ENCODE measurements around the gene RFNG.

Gene RFNG

GRCh38 chr17:82076785-82077591 lies 25.4 kb upstream of the RFNG start:
- Mint-ChIP-seq H3K27me3 (no peaks in the 10 kb centered on the region), H3K36me3 (ENCODE audit: low read depth) (peaks cover 42% of the 10 kb centered on the region), H3K4me3 (no peak overlapping the region), H3K9me3 (no peaks in the 10 kb centered on the region), H3K4me1 (ENCODE audit: low read depth) (peaks cover 2% of the 10 kb centered on the region), H3K27ac (no peak overlapping the region)
- no peak for DNase-seq

- Mint-ChIP-seq H3K9me3 (no peaks in the 10 kb centered on the region), H3K36me3 (ENCODE audit: low read depth) (peaks cover 35% of the 10 kb centered on the region), H3K27ac (no peak overlapping the region), H3K4me3 (no peak overlapping the region), H3K4me1 (ENCODE audit: low read depth) (peaks cover 2% of the 10 kb centered on the region), H3K27me3 (no peaks in the 10 kb centered on the region)
- no peak for DNase-seq
Observed at GRCh38 chr17:82076018-82076784, 24.6 kb upstream of the RFNG start.

- DNase-seq, result no peak
- H3K9me3 Mint-ChIP-seq, result no peaks in the 10 kb centered on the region
- H3K27me3 Mint-ChIP-seq, result no peaks in the 10 kb centered on the region
- peaks cover 2% of the 10 kb centered on the region for H3K4me1 Mint-ChIP-seq (ENCODE audit: low read depth)
- peaks cover 10% of the 10 kb centered on the region for H3K36me3 Mint-ChIP-seq (ENCODE audit: low read depth)
- no peak overlapping the region for H3K4me3 Mint-ChIP-seq
- H3K27ac Mint-ChIP-seq, result peak overlapping the region; percentile 4
Observed at GRCh38 chr17:82073446-82073845, 21.8 kb upstream of the RFNG start.

- Mint-ChIP-seq H3K36me3 (ENCODE audit: low read depth) (peaks cover 5% of the 10 kb centered on the region), H3K27ac (no peak overlapping the region), H3K27me3 (no peaks in the 10 kb centered on the region), H3K9me3 (no peaks in the 10 kb centered on the region), H3K4me3 (no peak overlapping the region), H3K4me1 (ENCODE audit: low read depth) (no peaks in the 10 kb centered on the region)
- DNase-seq, result no peak
Observed at GRCh38 chr17:82072827-82073226, 21.2 kb upstream of the RFNG start.

DNA sequence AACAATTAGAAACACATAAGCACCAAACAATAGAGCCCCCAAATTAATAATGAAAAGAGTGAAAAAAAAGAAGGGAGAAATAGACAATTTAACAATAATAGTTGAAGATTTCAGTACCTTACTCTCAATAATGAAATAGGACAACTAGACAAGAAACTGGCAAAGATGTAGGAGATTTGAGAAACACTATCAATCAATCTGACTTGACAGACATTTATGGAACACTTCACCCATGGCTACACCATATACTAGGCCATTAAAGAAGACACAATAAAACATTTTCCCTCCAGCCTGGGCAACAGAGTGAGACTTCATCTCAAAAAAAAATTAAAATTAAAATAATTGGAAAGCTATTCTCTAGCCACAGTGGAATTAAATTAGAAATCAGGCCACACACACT lies 19.0 kb upstream of the RFNG start:
- peaks cover 3% of the 10 kb centered on the region for H3K36me3 Mint-ChIP-seq (ENCODE audit: low read depth)
- H3K9me3 Mint-ChIP-seq, result no peaks in the 10 kb centered on the region
- no peak overlapping the region for H3K27ac Mint-ChIP-seq
- no peak for DNase-seq
- H3K4me3 Mint-ChIP-seq, result no peak overlapping the region
- H3K27me3 Mint-ChIP-seq, result no peaks in the 10 kb centered on the region
- H3K4me1 Mint-ChIP-seq (ENCODE audit: low read depth), result peaks cover 6% of the 10 kb centered on the region

- H3K27me3 Mint-ChIP-seq, result no peaks in the 10 kb centered on the region
- peak; percentile 86 for DNase-seq
- no peaks in the 10 kb centered on the region for H3K9me3 Mint-ChIP-seq
- H3K27ac Mint-ChIP-seq, result peak within 1 kb of the TSS; percentile 94
- peaks cover 15% of the 10 kb centered on the region for H3K4me1 Mint-ChIP-seq (ENCODE audit: low read depth)
- H3K36me3 Mint-ChIP-seq (ENCODE audit: low read depth), result peaks cover 38% of the 10 kb centered on the region
- peak within 1 kb of the TSS; percentile 84 for H3K4me3 Mint-ChIP-seq
Observed at GRCh38 chr17:82065638-82066303, 14.2 kb upstream of the RFNG start, which contains the start of gene DUS1L. DUS1L (minus strand) TSS chr17:82065804; CDS start chr17:82065059, 745 bp downstream.

DNA sequence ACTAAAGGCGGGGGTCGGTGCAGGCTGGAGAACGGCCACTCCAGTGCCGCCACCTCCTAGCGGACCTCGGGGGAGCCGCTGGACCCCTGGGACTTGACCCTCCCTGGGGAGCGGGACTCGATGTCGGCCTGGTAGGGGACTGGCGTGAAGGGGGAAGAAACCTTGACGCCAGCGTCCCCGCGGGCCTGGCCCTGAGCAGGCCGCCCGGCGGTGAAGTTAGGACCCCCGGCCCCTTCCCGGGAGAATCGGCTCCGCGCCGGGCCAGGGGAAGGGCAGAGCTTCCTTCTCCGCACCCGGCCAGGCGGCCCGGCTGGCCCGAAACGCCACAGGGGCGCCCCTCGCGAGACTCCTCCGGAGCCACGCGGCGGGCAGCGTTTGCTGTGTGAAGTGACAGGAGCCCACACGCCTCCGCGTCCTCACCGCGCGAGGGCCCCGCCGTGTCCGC lies 13.6 kb upstream of the RFNG start:
- H3K27me3 Mint-ChIP-seq, result no peaks in the 10 kb centered on the region
- H3K27ac Mint-ChIP-seq, result peak overlapping the region; percentile 82
- H3K9me3 Mint-ChIP-seq, result no peaks in the 10 kb centered on the region
- H3K4me1 Mint-ChIP-seq (ENCODE audit: low read depth), result peaks cover 15% of the 10 kb centered on the region
- no peak for DNase-seq
- peaks cover 44% of the 10 kb centered on the region for H3K36me3 Mint-ChIP-seq (ENCODE audit: low read depth)
- H3K4me3 Mint-ChIP-seq, result peak overlapping the region; percentile 82

GRCh38 chr17:82064433-82065192 lies 13.0 kb upstream of the RFNG start:
- H3K4me3 Mint-ChIP-seq, result peak overlapping the region; percentile 82
- no peaks in the 10 kb centered on the region for H3K9me3 Mint-ChIP-seq
- peak overlapping the region; percentile 82 for H3K27ac Mint-ChIP-seq
- H3K4me1 Mint-ChIP-seq (ENCODE audit: low read depth), result peaks cover 15% of the 10 kb centered on the region
- DNase-seq, result no peak
- peaks cover 50% of the 10 kb centered on the region for H3K36me3 Mint-ChIP-seq (ENCODE audit: low read depth)
- H3K27me3 Mint-ChIP-seq, result no peaks in the 10 kb centered on the region

DNA sequence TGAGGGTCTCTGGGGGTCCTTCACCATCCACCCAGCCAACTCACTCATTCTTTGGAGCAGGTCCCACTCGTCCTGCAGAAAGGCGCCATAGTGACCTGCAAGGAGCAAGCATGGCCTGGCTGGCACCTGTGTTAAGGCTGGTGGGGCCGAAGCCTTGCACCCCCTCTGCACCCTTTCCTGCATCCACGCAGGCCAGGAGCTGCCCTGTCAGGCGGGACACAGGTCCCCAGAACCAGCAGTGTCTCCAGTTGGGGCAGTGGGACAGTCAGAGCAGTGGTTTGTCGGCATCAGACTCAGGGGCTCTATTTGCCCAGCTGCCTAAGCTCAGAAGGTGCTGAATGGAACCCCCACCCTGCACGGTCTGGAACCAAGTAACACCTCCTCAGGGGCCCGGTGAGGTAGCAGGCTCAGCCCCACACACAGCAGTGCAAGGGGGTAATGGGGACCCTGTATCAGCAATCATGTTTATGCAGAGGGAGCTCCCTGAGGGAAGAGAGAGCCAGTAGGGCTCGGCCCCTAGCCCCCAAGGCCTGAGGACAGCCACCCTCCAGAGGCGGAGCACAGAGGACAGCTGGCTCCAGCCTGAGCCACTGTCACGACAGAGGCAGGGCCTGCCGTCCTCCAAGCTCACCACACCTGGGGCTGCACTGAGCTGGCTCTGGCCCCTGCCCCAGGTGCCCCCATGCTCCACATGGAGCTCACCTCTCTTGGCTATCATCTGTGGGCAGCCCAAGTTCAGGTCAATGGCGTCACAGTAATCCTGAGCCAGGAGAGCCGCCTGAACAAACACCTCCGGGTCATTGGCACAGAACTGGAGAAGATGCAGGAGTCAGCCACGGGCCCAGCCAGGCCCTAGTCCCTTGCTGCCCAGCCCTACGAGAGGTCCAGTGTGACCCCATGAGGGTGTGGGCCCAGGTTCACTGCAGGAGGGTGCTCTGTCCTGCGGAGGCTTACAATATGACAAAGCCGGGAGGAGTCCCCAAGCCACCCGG lies 12.1 kb upstream of the RFNG start:
- peak overlapping the region; percentile 82 for H3K4me3 Mint-ChIP-seq
- H3K27ac Mint-ChIP-seq, result peak overlapping the region; percentile 82
- peaks cover 59% of the 10 kb centered on the region for H3K36me3 Mint-ChIP-seq (ENCODE audit: low read depth)
- no peaks in the 10 kb centered on the region for H3K9me3 Mint-ChIP-seq
- H3K4me1 Mint-ChIP-seq (ENCODE audit: low read depth), result peaks cover 15% of the 10 kb centered on the region
- DNase-seq, result no peak
- H3K27me3 Mint-ChIP-seq, result no peaks in the 10 kb centered on the region

- H3K4me1 Mint-ChIP-seq (ENCODE audit: low read depth), result peaks cover 15% of the 10 kb centered on the region
- no peak overlapping the region for H3K4me3 Mint-ChIP-seq
- H3K27ac Mint-ChIP-seq, result peak overlapping the region; percentile 26
- peaks cover 66% of the 10 kb centered on the region for H3K36me3 Mint-ChIP-seq (ENCODE audit: low read depth)
- H3K27me3 Mint-ChIP-seq, result no peaks in the 10 kb centered on the region
- H3K9me3 Mint-ChIP-seq, result no peaks in the 10 kb centered on the region
- DNase-seq, result no peak
Observed at GRCh38 chr17:82062984-82063368, 11.4 kb upstream of the RFNG start.

GRCh38 chr17:82062076-82062983 lies 10.7 kb upstream of the RFNG start:
- H3K4me1 Mint-ChIP-seq (ENCODE audit: low read depth), result peaks cover 15% of the 10 kb centered on the region
- peak overlapping the region; percentile 68 for H3K27ac Mint-ChIP-seq

DNA sequence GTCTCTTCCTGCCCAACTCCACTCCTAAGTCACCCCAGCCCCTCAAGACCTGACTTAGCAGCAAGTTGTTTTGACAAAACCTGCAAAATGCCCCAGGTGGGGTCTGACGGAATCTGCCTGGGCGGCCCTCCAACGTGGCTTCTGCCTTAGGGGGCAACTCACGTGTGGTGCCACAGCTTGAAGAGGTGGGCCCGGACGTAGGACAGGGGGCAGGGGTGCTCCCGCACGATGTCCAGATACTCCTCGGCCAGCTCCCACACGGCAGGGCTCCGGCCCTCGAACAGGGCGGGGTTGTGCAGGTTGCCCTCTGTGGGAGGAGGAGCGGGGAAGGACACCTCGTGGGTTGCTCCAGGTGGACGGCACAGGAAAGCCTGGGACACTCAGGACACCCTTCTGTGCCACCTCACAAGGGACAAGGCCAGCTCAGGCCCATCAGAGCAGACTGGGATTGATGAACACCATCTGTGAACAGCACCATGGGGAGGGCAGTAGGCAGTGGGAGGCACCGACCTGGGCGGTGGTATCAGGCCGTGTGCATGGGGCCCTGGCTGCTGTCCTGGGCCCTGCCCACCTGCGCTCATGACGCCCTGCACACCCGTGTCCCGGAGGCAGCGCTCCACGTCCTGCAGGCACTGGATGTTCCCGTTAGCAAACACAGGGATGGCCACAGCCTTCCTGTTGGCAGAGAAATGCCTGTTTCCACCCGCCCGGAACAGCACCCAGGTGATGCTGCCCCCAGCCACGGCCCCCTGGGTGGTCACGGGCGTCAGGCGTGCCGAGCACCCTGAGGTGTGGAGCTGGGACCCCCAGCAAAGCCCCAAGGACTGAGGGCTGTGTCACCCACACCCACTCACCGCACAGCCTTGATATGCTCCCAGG lies 9.7 kb upstream of the RFNG start:
- H3K36me3 Mint-ChIP-seq (ENCODE audit: low read depth), result peaks cover 81% of the 10 kb centered on the region
- H3K27ac Mint-ChIP-seq, result peak overlapping the region; percentile 61
- no peak for DNase-seq
- H3K4me1 Mint-ChIP-seq (ENCODE audit: low read depth), result peaks cover 12% of the 10 kb centered on the region
- no peak overlapping the region for H3K4me3 Mint-ChIP-seq
- no peaks in the 10 kb centered on the region for H3K9me3 Mint-ChIP-seq
- no peaks in the 10 kb centered on the region for H3K27me3 Mint-ChIP-seq

More at GRCh38 chr17:82062076-82062983, 10.7 kb upstream of the RFNG start:
- Mint-ChIP-seq H3K4me3 (no peak overlapping the region), H3K27me3 (no peaks in the 10 kb centered on the region), H3K9me3 (no peaks in the 10 kb centered on the region), H3K36me3 (ENCODE audit: low read depth) (peaks cover 73% of the 10 kb centered on the region)
- DNase-seq, result no peak
